HCT116 (cell line): Measurements from ENCODE around the gene SLC22A4. TPM values are rescaled to one million over a fixed set of nuclear protein-coding genes. Genes with fewer than 3 reads are reported as not detected.

Experiments
- ATAC-seq: fragments of 200-7000 bp; cut with Tn5 transposase; 2 replicates; pipeline ENCODE4 v1.9.1; 2020; ENCODE audit warnings: mild to moderate bottlenecking, moderate library complexity
- BruUV-seq: library from RNA; stranded (reverse); fragments of 400-500 nt; replicated peaks from 2 replicates; lab custom pipeline; 2021; lab: Mats Ljungman, UMichigan
- CTCF ChIA-PET: fragments of 300-600 bp; sonication (Branson Sonifier 250); formaldehyde crosslinking; loops from one replicate; lab custom pipeline; 2021; ENCODE audit warnings: antibody characterized with exemption; lab: Charles Lee
- POLR2A ChIA-PET: fragments of 300-600, 350-600 bp; sonication (Branson Sonifier 250); formaldehyde crosslinking; loops from one replicate; lab custom pipeline; 2021; ENCODE audit warnings: antibody characterized with exemption; lab: Charles Lee
- RAD21 ChIA-PET, 2 experiments: fragments of 300-600 bp; sonication (Branson Sonifier 250); formaldehyde crosslinking; loops; one replicate each; lab custom pipeline; 2023; ENCODE audit warnings: low total read pairs in 2 of 2; ENCODE audit not compliant: uncharacterized antibody in 2 of 2, unreplicated experiment in 2 of 2, low non-redundant PET in 1 of 2; lab: Charles Lee
- DNase-seq: peaks from one replicate; pipeline ENCODE4 v3.0.0-alpha.2; 2010; ENCODE audit warnings: low read depth, low spot score
- H2AFZ ChIP-seq: fragments of 200-600 bp; shearing (Covaris generic), sonication (generic); 2 replicates; pipeline ENCODE4 v1.6.1; 2017; ENCODE audit warnings: low read depth, mixed run types, mixed read lengths, antibody characterized with exemption, low read length; ENCODE audit not compliant: poor library complexity, severe bottlenecking
- H3K27ac ChIP-seq: 2 replicates; pipeline ENCODE4 v1.5.1; 2012; ENCODE audit warnings: low read depth, low read length
- H3K27me3 ChIP-seq: fragments of 200-600 bp; sonication (generic); 2 replicates; pipeline ENCODE4 v1.6.1; 2016; ENCODE audit warnings: mixed run types, low read length, mixed read lengths; ENCODE audit not compliant: insufficient read depth
- H3K36me3 ChIP-seq, 2 experiments: fragments of 200-500 bp in 1 of 2; fragments of 200-600 bp in 1 of 2; sonication (Bioruptor generic) in 1 of 2; sonication (generic) in 1 of 2; 2 replicates each; pipeline versions ENCODE4 v1.5.1 to v1.6.1; 2014 to 2016; ENCODE audit warnings: low read length in 2 of 2, inconsistent platforms in 1 of 2, mixed read lengths in 1 of 2, mixed run types in 1 of 2; ENCODE audit not compliant: insufficient read depth in 2 of 2, control insufficient read depth in 1 of 2
- H3K4me1 ChIP-seq, 2 experiments: fragments of 200-600 bp in 1 of 2; sonication (generic) in 1 of 2; 2 replicates each; pipeline versions ENCODE4 v1.5.1 to v1.6.1; 2012 to 2017; ENCODE audit warnings: low read length in 2 of 2, inconsistent platforms in 1 of 2, mild to moderate bottlenecking in 1 of 2, mixed read lengths in 1 of 2, mixed run types in 1 of 2, moderate library complexity in 1 of 2; ENCODE audit not compliant: insufficient read depth in 2 of 2, control insufficient read depth in 1 of 2
- H3K4me2 ChIP-seq: fragments of 200-600 bp; sonication (generic); 2 replicates; pipeline ENCODE4 v1.6.1; 2017; ENCODE audit warnings: mixed run types, low read length, mixed read lengths
- H3K4me3 ChIP-seq, 2 experiments: fragments of 200-600 bp in 1 of 2; sonication (generic) in 1 of 2; replicated peaks in 1 of 2; 2 replicates each; pipeline ENCODE4 v1.5.1; 2011 to 2016; ENCODE audit warnings: low read length in 2 of 2, control low read depth in 1 of 2, low read depth in 1 of 2, mild to moderate bottlenecking in 1 of 2, mixed read lengths in 1 of 2, mixed run types in 1 of 2
- H3K79me2 ChIP-seq: fragments of 200-600 bp; sonication (generic); 2 replicates; pipeline ENCODE4 v1.6.1; 2017; ENCODE audit warnings: mild to moderate bottlenecking, mixed run types, low read length, moderate library complexity, mixed read lengths; ENCODE audit not compliant: insufficient read depth
- H3K9ac ChIP-seq: fragments of 200-600 bp; sonication (generic); 2 replicates; pipeline ENCODE4 v1.6.1; 2016; ENCODE audit warnings: low read length, mixed read lengths
- H3K9me2 ChIP-seq: fragments of 200-600 bp; sonication (generic), shearing (Covaris generic); 2 replicates; pipeline ENCODE4 v1.6.1; 2017; ENCODE audit warnings: mixed run types, mild to moderate bottlenecking, moderate library complexity; ENCODE audit not compliant: insufficient read depth
- H3K9me3 ChIP-seq, 2 experiments: fragments of 200-500 bp in 1 of 2; fragments of 200-600 bp in 1 of 2; sonication (Bioruptor generic) in 1 of 2; sonication (generic) in 1 of 2; 2 replicates each; pipeline ENCODE4 v1.6.1; 2014 to 2017; ENCODE audit warnings: low read length in 2 of 2, mixed read lengths in 2 of 2, inconsistent platforms in 1 of 2, low read depth in 1 of 2, mild to moderate bottlenecking in 1 of 2, mixed run types in 1 of 2, moderate library complexity in 1 of 2; ENCODE audit not compliant: control insufficient read depth in 1 of 2, insufficient read depth in 1 of 2
- H4K20me1 ChIP-seq: fragments of 200-600 bp; sonication (generic), shearing (Covaris generic); 2 replicates; pipeline ENCODE4 v1.6.1; 2017; ENCODE audit warnings: mixed run types, mild to moderate bottlenecking, moderate library complexity; ENCODE audit not compliant: insufficient read depth
- CEBPB ChIP-seq: IDR thresholded peaks from 2 replicates; pipeline ENCODE4 v1.6.1; 2012; ENCODE audit warnings: low read depth
- EGR1 ChIP-seq: IDR thresholded peaks from 2 replicates; pipeline ENCODE4 v1.6.1; 2012; ENCODE audit warnings: low read depth
- ELF1 ChIP-seq: IDR thresholded peaks from 2 replicates; pipeline ENCODE4 v1.6.1; 2012; ENCODE audit warnings: low read depth, borderline replicate concordance
- EZH2 ChIP-seq: fragments of 200-600 bp; sonication (generic); IDR thresholded peaks from 2 replicates; pipeline ENCODE4 v1.6.1; 2017; ENCODE audit warnings: antibody characterized with exemption, mixed run types
- EZH2phosphoT487 ChIP-seq: fragments of 200-600 bp; IDR thresholded peaks from 2 replicates; pipeline ENCODE4 v1.6.1; 2018; ENCODE audit warnings: antibody characterized with exemption, borderline replicate concordance
- JUND ChIP-seq: IDR thresholded peaks from 2 replicates; pipeline ENCODE4 v1.6.1; 2012
- POLR2A ChIP-seq: IDR thresholded peaks from 2 replicates; pipeline ENCODE4 v1.7.0; 2011; ENCODE audit warnings: borderline replicate concordance; ENCODE audit not compliant: insufficient read depth, insufficient read length; ENCODE audit errors: extremely low read depth
- POLR2AphosphoS5 ChIP-seq: IDR thresholded peaks from 2 replicates; pipeline ENCODE4 v1.6.1; 2011; ENCODE audit warnings: mild to moderate bottlenecking, low read depth, low read length, moderate library complexity
- RAD21 ChIP-seq: IDR thresholded peaks from 2 replicates; pipeline ENCODE4 v1.6.1; 2012; ENCODE audit warnings: low read depth, mild to moderate bottlenecking
- SIN3A ChIP-seq: IDR thresholded peaks from 2 replicates; pipeline ENCODE4 v1.6.1; 2012; ENCODE audit warnings: low read depth
- SP1 ChIP-seq: IDR thresholded peaks from 2 replicates; pipeline ENCODE4 v1.6.1; 2012; ENCODE audit warnings: low read depth
- SRF ChIP-seq: IDR thresholded peaks from 2 replicates; pipeline ENCODE4 v1.6.1; 2012; ENCODE audit warnings: low read depth
- TCF7L2 ChIP-seq: IDR thresholded peaks from 2 replicates; pipeline ENCODE4 v1.7.0; 2011; ENCODE audit warnings: borderline replicate concordance, inconsistent platforms; ENCODE audit not compliant: insufficient read depth, insufficient read length; ENCODE audit errors: extremely low read depth
- YY1 ChIP-seq: IDR thresholded peaks from 2 replicates; pipeline ENCODE4 v1.6.1; 2011; ENCODE audit warnings: low read length, low read depth, moderate library complexity, mild to moderate bottlenecking; ENCODE audit not compliant: insufficient replicate concordance; ENCODE audit errors: extremely low read depth
- ZFX ChIP-seq: fragments of 450-650 bp; IDR thresholded peaks from 2 replicates; pipeline ENCODE4 v1.6.1; 2017
- ZNF274 ChIP-seq: fragments of 200-500 bp; sonication (Bioruptor generic); IDR thresholded peaks from 2 replicates; pipeline ENCODE4 v1.6.1; 2014; ENCODE audit warnings: mild to moderate bottlenecking, low read depth, low read length, inconsistent platforms
- intact Hi-C: fragments of 100-400 bp; cut with micrococcal nuclease; formaldehyde crosslinking; loops from 2 replicates; pipeline ENCODE4 v1.10.0; 2022
- total RNA-seq: library from RNA; stranded (reverse); gene quantifications from one replicate; pipeline ENCODE4 v1.2.1, GENCODE V29; 2021; ENCODE audit not compliant: unreplicated experiment
- TF ChIP-seq, protein P1 (sequence below): IDR thresholded peaks from 2 replicates; pipeline ENCODE4 v1.6.1; 2012
- TF ChIP-seq, protein P2 (sequence below): IDR thresholded peaks from 2 replicates; pipeline ENCODE4 v1.6.1; 2011; ENCODE audit warnings: mild to moderate bottlenecking, low read length, moderate library complexity; ENCODE audit not compliant: insufficient replicate concordance; ENCODE audit errors: extremely low read depth
- TF ChIP-seq, protein P3 (sequence below): IDR thresholded peaks from 2 replicates; pipeline ENCODE4 v1.6.1; 2012
- TF ChIP-seq, protein P4 (sequence below): IDR thresholded peaks from 2 replicates; pipeline ENCODE4 v1.6.1; 2012; ENCODE audit warnings: low read depth

Gene SLC22A4
- total RNA-seq, 1 experiment from 2014 or later = 0.59 TPM

DNA sequence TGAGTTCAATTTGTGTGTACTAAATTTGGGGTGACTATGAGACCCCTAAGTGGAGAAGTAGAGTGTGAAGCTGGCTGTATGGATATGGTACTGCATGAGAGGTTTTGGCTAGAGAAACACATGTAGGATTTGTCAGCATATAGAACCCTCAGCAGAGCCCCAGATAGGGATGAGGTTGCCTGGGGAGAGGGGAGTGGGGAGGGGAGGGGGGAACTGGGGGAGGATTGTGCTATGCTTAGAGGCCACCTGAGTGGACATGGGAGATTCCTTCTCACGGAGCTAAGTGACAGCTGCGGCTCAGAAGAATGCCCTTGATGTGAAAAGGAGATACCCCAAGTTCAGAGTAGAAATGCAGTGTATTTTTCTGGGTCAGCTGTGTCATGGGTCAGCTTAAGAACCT lies 86.5 kb downstream of the SLC22A4 start:
- Histone ChIP-seq H3K36me3 (no peaks in the 10 kb centered on the region; a peak in 1 of 4 replicates), H4K20me1 (no peaks in the 10 kb centered on the region), H3K4me3 (no peak overlapping the region), H3K79me2 (no peaks in the 10 kb centered on the region), H3K9ac (no peak overlapping the region), H3K27me3 (no peaks in the 10 kb centered on the region), H3K9me3 (no peaks in the 10 kb centered on the region), H3K4me2 (no peak overlapping the region), H3K9me2 (no peaks in the 10 kb centered on the region), H3K27ac (no peak overlapping the region), H2AFZ (no peak overlapping the region), H3K4me1 (peaks cover 0 to 7% of the 10 kb centered on the region in 2 experiments; a peak in 1 of 4 replicates)
- ATAC-seq (no peak), DNase-seq (no peak)
- no TSS peak for BruUV-seq
- intact Hi-C loops = loop anchor here (10.0 kb wide), 1 partner anchor 864 kb away; no protein-coding TSS in a partner anchor
- RAD21 ChIA-PET = no interaction called here
- CTCF ChIA-PET = interaction anchor here (0.7 kb wide), 1 partner anchor 50 kb away, joined by 3 read pairs; no protein-coding TSS in a partner anchor
- no peak for TF ChIP-seq JUND
- TF ChIP-seq, protein P1, sequence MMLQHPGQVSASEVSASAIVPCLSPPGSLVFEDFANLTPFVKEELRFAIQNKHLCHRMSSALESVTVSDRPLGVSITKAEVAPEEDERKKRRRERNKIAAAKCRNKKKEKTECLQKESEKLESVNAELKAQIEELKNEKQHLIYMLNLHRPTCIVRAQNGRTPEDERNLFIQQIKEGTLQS = no peak
- TF ChIP-seq SRF = no peak
- TF ChIP-seq, protein P2, sequence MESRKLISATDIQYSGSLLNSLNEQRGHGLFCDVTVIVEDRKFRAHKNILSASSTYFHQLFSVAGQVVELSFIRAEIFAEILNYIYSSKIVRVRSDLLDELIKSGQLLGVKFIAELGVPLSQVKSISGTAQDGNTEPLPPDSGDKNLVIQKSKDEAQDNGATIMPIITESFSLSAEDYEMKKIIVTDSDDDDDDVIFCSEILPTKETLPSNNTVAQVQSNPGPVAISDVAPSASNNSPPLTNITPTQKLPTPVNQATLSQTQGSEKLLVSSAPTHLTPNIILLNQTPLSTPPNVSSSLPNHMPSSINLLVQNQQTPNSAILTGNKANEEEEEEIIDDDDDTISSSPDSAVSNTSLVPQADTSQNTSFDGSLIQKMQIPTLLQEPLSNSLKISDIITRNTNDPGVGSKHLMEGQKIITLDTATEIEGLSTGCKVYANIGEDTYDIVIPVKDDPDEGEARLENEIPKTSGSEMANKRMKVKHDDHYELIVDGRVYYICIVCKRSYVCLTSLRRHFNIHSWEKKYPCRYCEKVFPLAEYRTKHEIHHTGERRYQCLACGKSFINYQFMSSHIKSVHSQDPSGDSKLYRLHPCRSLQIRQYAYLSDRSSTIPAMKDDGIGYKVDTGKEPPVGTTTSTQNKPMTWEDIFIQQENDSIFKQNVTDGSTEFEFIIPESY = no peak
- TF ChIP-seq YY1 = no peak
- TF ChIP-seq RAD21 = no peak
- no peak for TF ChIP-seq SIN3A
- TF ChIP-seq CEBPB = no peak
- TF ChIP-seq EZH2phosphoT487 = no peak
- TF ChIP-seq SP1 = no peak
- TF ChIP-seq, protein P3, sequence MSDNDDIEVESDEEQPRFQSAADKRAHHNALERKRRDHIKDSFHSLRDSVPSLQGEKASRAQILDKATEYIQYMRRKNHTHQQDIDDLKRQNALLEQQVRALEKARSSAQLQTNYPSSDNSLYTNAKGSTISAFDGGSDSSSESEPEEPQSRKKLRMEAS = no peak
- no peak for TF ChIP-seq EGR1
- no peak for TF ChIP-seq POLR2AphosphoS5
- no peak for TF ChIP-seq ZNF274
- no peak for TF ChIP-seq POLR2A
- TF ChIP-seq, protein P4, sequence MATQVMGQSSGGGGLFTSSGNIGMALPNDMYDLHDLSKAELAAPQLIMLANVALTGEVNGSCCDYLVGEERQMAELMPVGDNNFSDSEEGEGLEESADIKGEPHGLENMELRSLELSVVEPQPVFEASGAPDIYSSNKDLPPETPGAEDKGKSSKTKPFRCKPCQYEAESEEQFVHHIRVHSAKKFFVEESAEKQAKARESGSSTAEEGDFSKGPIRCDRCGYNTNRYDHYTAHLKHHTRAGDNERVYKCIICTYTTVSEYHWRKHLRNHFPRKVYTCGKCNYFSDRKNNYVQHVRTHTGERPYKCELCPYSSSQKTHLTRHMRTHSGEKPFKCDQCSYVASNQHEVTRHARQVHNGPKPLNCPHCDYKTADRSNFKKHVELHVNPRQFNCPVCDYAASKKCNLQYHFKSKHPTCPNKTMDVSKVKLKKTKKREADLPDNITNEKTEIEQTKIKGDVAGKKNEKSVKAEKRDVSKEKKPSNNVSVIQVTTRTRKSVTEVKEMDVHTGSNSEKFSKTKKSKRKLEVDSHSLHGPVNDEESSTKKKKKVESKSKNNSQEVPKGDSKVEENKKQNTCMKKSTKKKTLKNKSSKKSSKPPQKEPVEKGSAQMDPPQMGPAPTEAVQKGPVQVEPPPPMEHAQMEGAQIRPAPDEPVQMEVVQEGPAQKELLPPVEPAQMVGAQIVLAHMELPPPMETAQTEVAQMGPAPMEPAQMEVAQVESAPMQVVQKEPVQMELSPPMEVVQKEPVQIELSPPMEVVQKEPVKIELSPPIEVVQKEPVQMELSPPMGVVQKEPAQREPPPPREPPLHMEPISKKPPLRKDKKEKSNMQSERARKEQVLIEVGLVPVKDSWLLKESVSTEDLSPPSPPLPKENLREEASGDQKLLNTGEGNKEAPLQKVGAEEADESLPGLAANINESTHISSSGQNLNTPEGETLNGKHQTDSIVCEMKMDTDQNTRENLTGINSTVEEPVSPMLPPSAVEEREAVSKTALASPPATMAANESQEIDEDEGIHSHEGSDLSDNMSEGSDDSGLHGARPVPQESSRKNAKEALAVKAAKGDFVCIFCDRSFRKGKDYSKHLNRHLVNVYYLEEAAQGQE = no peak
- no peak for TF ChIP-seq TCF7L2
- no peak for TF ChIP-seq EZH2
- no peak for TF ChIP-seq ELF1
- no peak for TF ChIP-seq ZFX
- POLR2A ChIA-PET = interaction anchor here (0.6 kb wide), 1 partner anchor 318 kb away, joined by 3 read pairs; no protein-coding TSS in a partner anchor
